DND-41 (cell line): Measurements from ENCODE around the gene UTP18.

Source experiments
- CTCF ChIP-seq: IDR thresholded peaks from 2 replicates; pipeline ENCODE4 v1.5.1; 2012; ENCODE audit warnings: borderline replicate concordance, low read length, moderate library complexity, mild to moderate bottlenecking; ENCODE audit not compliant: poor library complexity, severe bottlenecking; ENCODE audit errors: extremely low read depth
- EZH2 ChIP-seq: IDR thresholded peaks from 3 replicates; pipeline ENCODE4 v1.6.1; 2012; ENCODE audit warnings: borderline replicate concordance, low read depth, mild to moderate bottlenecking, moderate library complexity, low read length, inconsistent platforms; ENCODE audit not compliant: severe bottlenecking

GRCh38 chr17:51335006-51335590 is 74.8 kb downstream of the UTP18 start:
- TF ChIP-seq CTCF (no peak), EZH2 (no peak)
